Ovary (tissue), 3 donors: Measurements from ENCODE around the gene NTRK3.

Experiments
- POLR2A ChIP-seq: fragments of 450-650 bp; IDR thresholded peaks from one replicate; pipeline ENCODE4 v1.6.1; 2017; ENCODE audit warnings: antibody characterized with exemption, mild to moderate bottlenecking, moderate library complexity
- TF ChIP-seq, protein P1 (sequence below), 3 donors: fragments of 450-650 bp in 2 of 3; fragments of 200-600 bp in 1 of 3; IDR thresholded peaks; one replicate each; pipeline versions ENCODE4 v1.5.1 to v1.8.0; 2016 to 2022; ENCODE audit warnings: antibody characterized with exemption in 3 of 3, mild to moderate bottlenecking in 1 of 3
- donor health status: DM: no; HTN: no; CAD: no.

DNA sequence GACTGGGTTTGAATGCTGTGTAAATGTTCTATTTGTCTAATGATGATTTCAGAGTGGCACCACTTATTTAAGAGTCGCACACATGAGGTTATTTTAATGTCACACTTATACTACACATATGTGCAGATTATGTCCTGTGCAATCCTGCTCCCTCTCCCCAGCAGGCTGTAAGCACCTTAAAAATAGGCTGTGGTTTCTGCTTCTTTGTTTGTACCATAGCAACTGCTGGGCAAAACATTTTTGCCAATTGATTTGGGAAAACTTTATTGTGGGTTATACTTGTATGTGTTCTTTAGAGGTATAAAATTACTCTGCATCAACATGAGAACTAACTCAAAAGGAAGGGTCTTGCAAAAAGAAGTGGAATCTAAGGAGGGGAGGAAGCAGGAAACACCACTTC lies 318.5 kb downstream of the NTRK3 start:
- TF ChIP-seq, protein P1, sequence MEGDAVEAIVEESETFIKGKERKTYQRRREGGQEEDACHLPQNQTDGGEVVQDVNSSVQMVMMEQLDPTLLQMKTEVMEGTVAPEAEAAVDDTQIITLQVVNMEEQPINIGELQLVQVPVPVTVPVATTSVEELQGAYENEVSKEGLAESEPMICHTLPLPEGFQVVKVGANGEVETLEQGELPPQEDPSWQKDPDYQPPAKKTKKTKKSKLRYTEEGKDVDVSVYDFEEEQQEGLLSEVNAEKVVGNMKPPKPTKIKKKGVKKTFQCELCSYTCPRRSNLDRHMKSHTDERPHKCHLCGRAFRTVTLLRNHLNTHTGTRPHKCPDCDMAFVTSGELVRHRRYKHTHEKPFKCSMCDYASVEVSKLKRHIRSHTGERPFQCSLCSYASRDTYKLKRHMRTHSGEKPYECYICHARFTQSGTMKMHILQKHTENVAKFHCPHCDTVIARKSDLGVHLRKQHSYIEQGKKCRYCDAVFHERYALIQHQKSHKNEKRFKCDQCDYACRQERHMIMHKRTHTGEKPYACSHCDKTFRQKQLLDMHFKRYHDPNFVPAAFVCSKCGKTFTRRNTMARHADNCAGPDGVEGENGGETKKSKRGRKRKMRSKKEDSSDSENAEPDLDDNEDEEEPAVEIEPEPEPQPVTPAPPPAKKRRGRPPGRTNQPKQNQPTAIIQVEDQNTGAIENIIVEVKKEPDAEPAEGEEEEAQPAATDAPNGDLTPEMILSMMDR (IDR thresholded peaks at IDR 0.05), result no peak
- no peak for TF ChIP-seq POLR2A
